IMR-90 (cell line): ENCODE measurements around the gene GTF3C1. TPM values are rescaled to one million over a fixed set of nuclear protein-coding genes. Genes with fewer than 3 reads are reported as not detected.

Experiments
- ATAC-seq: fragments of 200-7000 bp; cut with Tn5 transposase; 2 replicates; pipeline ENCODE4 v1.9.1; 2020; ENCODE audit warnings: low read depth, mild to moderate bottlenecking, moderate library complexity
- BruUV-seq: library from RNA; stranded (reverse); fragments of 400-500 nt; replicated peaks from 2 replicates; lab custom pipeline; 2021; lab: Mats Ljungman, UMichigan
- CTCF ChIA-PET: fragments of 300-600 bp; formaldehyde crosslinking; extraction: SDS; loops from one replicate; lab custom pipeline; 2021; ENCODE audit warnings: antibody characterized with exemption; lab: Yijun Ruan, JAX
- POLR2A ChIA-PET: fragments of 300-600 bp; sonication (Branson Sonifier 250); formaldehyde crosslinking; loops from one replicate; lab custom pipeline; 2022; ENCODE audit warnings: antibody characterized with exemption; ENCODE audit not compliant: unreplicated experiment; lab: Charles Lee
- DNase-seq: peaks from one replicate; pipeline ENCODE4 v3.0.0; 2013
- H2AFZ ChIP-seq: replicated peaks from 2 replicates; pipeline ENCODE3; 2013; ENCODE audit warnings: low read length, mild to moderate bottlenecking; ENCODE audit not compliant: poor library complexity
- H2AK5ac ChIP-seq: 2 replicates; pipeline ENCODE4 v1.6.1; 2013; ENCODE audit warnings: low read depth, low read length, inconsistent platforms
- H2AK9ac ChIP-seq: replicated peaks from 2 replicates; pipeline ENCODE3; 2013; ENCODE audit warnings: mild to moderate bottlenecking, low read depth, low read length, moderate library complexity; ENCODE audit not compliant: poor library complexity
- H2BK120ac ChIP-seq: 2 replicates; pipeline ENCODE4 v1.6.1; 2013; ENCODE audit warnings: low read depth, low read length, inconsistent platforms
- H2BK15ac ChIP-seq: 3 replicates; pipeline ENCODE4 v1.6.1; 2013; ENCODE audit warnings: low read depth, low read length, inconsistent platforms
- H2BK20ac ChIP-seq: 2 replicates; pipeline ENCODE4 v1.6.1; 2013; ENCODE audit warnings: low read depth, mild to moderate bottlenecking, inconsistent platforms, low read length, moderate library complexity
- H2BK5ac ChIP-seq: 2 replicates; pipeline ENCODE4 v1.6.1; 2013; ENCODE audit warnings: mild to moderate bottlenecking, low read depth, low read length, inconsistent platforms; ENCODE audit not compliant: poor library complexity, severe bottlenecking
- H3K14ac ChIP-seq: replicated peaks from 2 replicates; pipeline ENCODE4 v1.6.1; 2013; ENCODE audit warnings: low read depth, low read length, inconsistent platforms
- H3K18ac ChIP-seq: 2 replicates; pipeline ENCODE4 v1.6.1; 2013; ENCODE audit warnings: low read depth, low read length, control low read depth
- H3K23ac ChIP-seq: 2 replicates; pipeline ENCODE4 v1.6.1; 2013; ENCODE audit warnings: low read depth, low read length, inconsistent platforms
- H3K27ac ChIP-seq: 2 replicates; pipeline ENCODE4 v1.5.1; 2013; ENCODE audit warnings: mild to moderate bottlenecking, control low read depth, low read length; ENCODE audit not compliant: insufficient read depth
- H3K27me3 ChIP-seq: 2 replicates; pipeline ENCODE4 v1.6.1; 2013; ENCODE audit warnings: low read length; ENCODE audit not compliant: control insufficient read depth, insufficient read depth
- H3K36me3 ChIP-seq: 2 replicates; pipeline ENCODE4 v1.6.1; 2013; ENCODE audit warnings: low read length, mixed read lengths; ENCODE audit not compliant: control insufficient read depth, insufficient read depth
- H3K4ac ChIP-seq: 2 replicates; pipeline ENCODE4 v1.6.1; 2013; ENCODE audit warnings: low read depth, low read length, inconsistent platforms
- H3K4me1 ChIP-seq: 2 replicates; pipeline ENCODE4 v1.6.1; 2013; ENCODE audit warnings: low read length, mixed read lengths; ENCODE audit not compliant: control insufficient read depth, insufficient read depth
- H3K4me2 ChIP-seq: 2 replicates; pipeline ENCODE4 v1.6.1; 2013; ENCODE audit warnings: low read depth, mild to moderate bottlenecking, control low read depth, low read length, moderate library complexity
- H3K4me3 ChIP-seq: 2 replicates; pipeline ENCODE4 v1.5.1; 2013; ENCODE audit warnings: low read depth, mild to moderate bottlenecking, control low read depth, low read length, moderate library complexity; ENCODE audit not compliant: insufficient read depth
- H3K56ac ChIP-seq: 2 replicates; pipeline ENCODE4 v1.6.1; 2013; ENCODE audit warnings: low read length, inconsistent platforms; ENCODE audit not compliant: insufficient read depth; ENCODE audit errors: extremely low read depth
- H3K79me1 ChIP-seq, 2 experiments: 2 replicates each; pipeline ENCODE4 v1.6.1; 2013; ENCODE audit warnings: low read length in 2 of 2, inconsistent platforms in 1 of 2, low read depth in 1 of 2
- H3K9ac ChIP-seq: 2 replicates; pipeline ENCODE4 v1.6.1; 2013; ENCODE audit warnings: low read depth, low read length, control low read depth
- H3K9me1 ChIP-seq: 2 replicates; pipeline ENCODE4 v1.6.1; 2013; ENCODE audit warnings: low read length, inconsistent platforms; ENCODE audit not compliant: insufficient read depth
- H3K9me3 ChIP-seq: 2 replicates; pipeline ENCODE4 v1.6.1; 2013; ENCODE audit warnings: low read length; ENCODE audit not compliant: control insufficient read depth, insufficient read depth
- H4K20me1 ChIP-seq: 2 replicates; pipeline ENCODE4 v1.6.1; 2013; ENCODE audit warnings: low read length, inconsistent platforms; ENCODE audit not compliant: insufficient read depth
- H4K5ac ChIP-seq: 2 replicates; pipeline ENCODE4 v1.6.1; 2013; ENCODE audit warnings: mild to moderate bottlenecking, low read depth, low read length, control low read depth
- H4K8ac ChIP-seq, 2 experiments: 2 replicates each; pipeline ENCODE4 v1.6.1; 2013; ENCODE audit warnings: low read depth in 2 of 2, low read length in 2 of 2, control low read depth in 1 of 2, inconsistent platforms in 1 of 2
- H4K91ac ChIP-seq: 2 replicates; pipeline ENCODE4 v1.6.1; 2013; ENCODE audit warnings: low read depth, low read length, inconsistent platforms; ENCODE audit not compliant: insufficient read depth
- BHLHE40 ChIP-seq: fragments of 150-350 bp; IDR thresholded peaks from 2 replicates; pipeline ENCODE4 v1.6.1; 2016; ENCODE audit warnings: mild to moderate bottlenecking, low read depth, low read length
- CEBPB ChIP-seq: IDR thresholded peaks from 2 replicates; pipeline ENCODE4 v1.6.1; 2012; ENCODE audit warnings: low read depth, low read length, improper control_type of control experiment
- CHD1 ChIP-seq: IDR thresholded peaks from 2 replicates; pipeline ENCODE4 v1.6.1; 2012; ENCODE audit warnings: low read depth, low read length, improper control_type of control experiment
- FOS ChIP-seq: fragments of 150-350 bp; IDR thresholded peaks from 2 replicates; pipeline ENCODE4 v1.6.1; 2016; ENCODE audit warnings: low read depth, low read length
- MAZ ChIP-seq: IDR thresholded peaks from 2 replicates; pipeline ENCODE4 v1.6.1; 2012; ENCODE audit warnings: low read depth, mild to moderate bottlenecking, low read length, improper control_type of control experiment, moderate library complexity, borderline replicate concordance
- MXI1 ChIP-seq: IDR thresholded peaks from 2 replicates; pipeline ENCODE4 v1.6.1; 2012; ENCODE audit warnings: low read depth, mild to moderate bottlenecking, low read length, moderate library complexity, borderline replicate concordance
- NFE2L2 ChIP-seq: fragments of 150-350 bp; IDR thresholded peaks from 2 replicates; pipeline ENCODE4 v1.6.1; 2016; ENCODE audit warnings: low read depth, mild to moderate bottlenecking, low read length
- POLR2A ChIP-seq: IDR thresholded peaks from 2 replicates; pipeline ENCODE4 v1.6.1; 2012; ENCODE audit warnings: mild to moderate bottlenecking, low read depth, low read length
- RCOR1 ChIP-seq: IDR thresholded peaks from 2 replicates; pipeline ENCODE4 v1.6.1; 2012; ENCODE audit warnings: mild to moderate bottlenecking, low read length, improper control_type of control experiment; ENCODE audit not compliant: insufficient replicate concordance
- SMC3 ChIP-seq: fragments of 150-350 bp; IDR thresholded peaks from 2 replicates; pipeline ENCODE4 v1.6.1; 2016; ENCODE audit warnings: low read depth, mild to moderate bottlenecking, antibody characterized with exemption, low read length, moderate library complexity
- WGBS, 2 experiments: methylation state at CpG; one replicate each; pipeline versions ENCODE4 v1.1.5 to v1.1.7; 2013; ENCODE audit warnings: missing lambda C conversion rate in 2 of 2; ENCODE audit not compliant: insufficient read length in 1 of 2; ENCODE audit errors: extremely low coverage in 2 of 2; 5-methylcytosine and 5-hydroxymethylcytosine counted together
- dilution Hi-C: fragments of 300-500 bp; cut with HindIII; formaldehyde crosslinking; loops from one replicate; pipeline ENCODE4 v1.14.3; 2018; ENCODE audit warnings: low sequenced_read_pairs; ENCODE audit not compliant: unreplicated experiment
- in situ Hi-C: fragments of 300-500 bp; cut with MboI; formaldehyde crosslinking; loops from 3 replicates; pipeline ENCODE4 v1.14.3; 2019; ENCODE audit warnings: low sequenced_read_pairs, inconsistent platforms, mixed read lengths
- intact Hi-C: fragments of 100-400 bp; cut with micrococcal nuclease; formaldehyde crosslinking; loops from 2 replicates; pipeline ENCODE4 v1.10.0; 2022
- polyA plus RNA-seq, 3 experiments: library from polyadenylated mRNA; depleted of rRNA; stranded (reverse); fragments of >200 nt; gene quantifications; 2 replicates each; pipeline ENCODE4 v1.2.3, GENCODE V29; 2012; ENCODE audit warnings: low replicate concordance in 1 of 3
- total RNA-seq: library from RNA; depleted of rRNA; stranded (reverse); fragments of >200 nt; gene quantifications from 2 replicates; pipeline ENCODE4 v1.2.3, GENCODE V29; 2012
- TF ChIP-seq, protein P1 (sequence below): conservative IDR thresholded peaks from 2 replicates; pipeline ENCODE4 v1.5.1; 2012; ENCODE audit warnings: mild to moderate bottlenecking, low read depth, low read length, improper control_type of control experiment
- TF ChIP-seq, protein P2 (sequence below): fragments of 150-350 bp; IDR thresholded peaks from 2 replicates; pipeline ENCODE4 v1.6.1; 2017; ENCODE audit warnings: mild to moderate bottlenecking, antibody characterized with exemption, low read length, low read depth

The GTF3C1 gene
- total and polyA plus RNA-seq, 2 of the 4 experiments (the other 2 are of a cell fraction) = 50.8 to 68.1 TPM

- CTCF ChIA-PET = no interaction called here
- no TSS peak for BruUV-seq
- no peak overlapping the region for H3K4me2 ChIP-seq
- H3K4me3 ChIP-seq = no peak overlapping the region
- no peaks in the 10 kb centered on the region for H3K4me1 ChIP-seq
- no peaks in the 10 kb centered on the region for H3K27me3 ChIP-seq
- DNase-seq (no peak), ATAC-seq (no peak)
- in situ Hi-C loops (no loop called here), dilution Hi-C loops (no loop called here), intact Hi-C loops (loop anchor here (5.0 kb wide), 1 partner anchor 47 kb away; no protein-coding TSS in a partner anchor)
- no peak overlapping the region for H3K9ac ChIP-seq
- H2BK120ac ChIP-seq = no peak overlapping the region
- H3K18ac ChIP-seq = no peak overlapping the region
- H3K36me3 ChIP-seq = peaks cover 70% of the 10 kb centered on the region
- H3K79me1 ChIP-seq = peaks cover 11 to 51% of the 10 kb centered on the region in 2 experiments
- no peak overlapping the region for H3K56ac ChIP-seq
- WGBS, 2 experiments = 67% methylated on average over 3 of the region's 5 CpGs; no CpG with 5 or more reads in 1 of the 2 experiments
- H2AK9ac ChIP-seq = no peak overlapping the region
- POLR2A ChIA-PET = no interaction called here
- no peak overlapping the region for H4K5ac ChIP-seq
- H3K9me1 ChIP-seq = peaks cover 11% of the 10 kb centered on the region; the same call in 1 of the 2 replicates
- no peak overlapping the region for H2BK15ac ChIP-seq
- no peak overlapping the region for H3K14ac ChIP-seq
- H4K20me1 ChIP-seq = peaks cover 18% of the 10 kb centered on the region
- no peak overlapping the region for H3K27ac ChIP-seq
- H2AK5ac ChIP-seq = no peak overlapping the region
- no peak overlapping the region for H2AFZ ChIP-seq
- H2BK5ac ChIP-seq = no peak overlapping the region
- H4K8ac ChIP-seq = no peak overlapping the region
- no peak overlapping the region for H3K4ac ChIP-seq
- H2BK20ac ChIP-seq = no peak overlapping the region
- no peak overlapping the region for H4K91ac ChIP-seq
- no peaks in the 10 kb centered on the region for H3K9me3 ChIP-seq
- TF ChIP-seq NFE2L2 = no peak
- TF ChIP-seq RCOR1 = no peak
- no peak for TF ChIP-seq CHD1
- TF ChIP-seq, protein P1, sequence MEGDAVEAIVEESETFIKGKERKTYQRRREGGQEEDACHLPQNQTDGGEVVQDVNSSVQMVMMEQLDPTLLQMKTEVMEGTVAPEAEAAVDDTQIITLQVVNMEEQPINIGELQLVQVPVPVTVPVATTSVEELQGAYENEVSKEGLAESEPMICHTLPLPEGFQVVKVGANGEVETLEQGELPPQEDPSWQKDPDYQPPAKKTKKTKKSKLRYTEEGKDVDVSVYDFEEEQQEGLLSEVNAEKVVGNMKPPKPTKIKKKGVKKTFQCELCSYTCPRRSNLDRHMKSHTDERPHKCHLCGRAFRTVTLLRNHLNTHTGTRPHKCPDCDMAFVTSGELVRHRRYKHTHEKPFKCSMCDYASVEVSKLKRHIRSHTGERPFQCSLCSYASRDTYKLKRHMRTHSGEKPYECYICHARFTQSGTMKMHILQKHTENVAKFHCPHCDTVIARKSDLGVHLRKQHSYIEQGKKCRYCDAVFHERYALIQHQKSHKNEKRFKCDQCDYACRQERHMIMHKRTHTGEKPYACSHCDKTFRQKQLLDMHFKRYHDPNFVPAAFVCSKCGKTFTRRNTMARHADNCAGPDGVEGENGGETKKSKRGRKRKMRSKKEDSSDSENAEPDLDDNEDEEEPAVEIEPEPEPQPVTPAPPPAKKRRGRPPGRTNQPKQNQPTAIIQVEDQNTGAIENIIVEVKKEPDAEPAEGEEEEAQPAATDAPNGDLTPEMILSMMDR = no peak
- TF ChIP-seq POLR2A = no peak
- TF ChIP-seq SMC3 = no peak
- TF ChIP-seq CEBPB = no peak
- no peak for TF ChIP-seq MAZ
- TF ChIP-seq BHLHE40 = no peak
- no peak for TF ChIP-seq MXI1
- TF ChIP-seq FOS = no peak
- TF ChIP-seq, protein P2, sequence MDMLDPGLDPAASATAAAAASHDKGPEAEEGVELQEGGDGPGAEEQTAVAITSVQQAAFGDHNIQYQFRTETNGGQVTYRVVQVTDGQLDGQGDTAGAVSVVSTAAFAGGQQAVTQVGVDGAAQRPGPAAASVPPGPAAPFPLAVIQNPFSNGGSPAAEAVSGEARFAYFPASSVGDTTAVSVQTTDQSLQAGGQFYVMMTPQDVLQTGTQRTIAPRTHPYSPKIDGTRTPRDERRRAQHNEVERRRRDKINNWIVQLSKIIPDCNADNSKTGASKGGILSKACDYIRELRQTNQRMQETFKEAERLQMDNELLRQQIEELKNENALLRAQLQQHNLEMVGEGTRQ = no peak
- H3K23ac ChIP-seq = no peak overlapping the region
Observed at GRCh38 chr16:27539636-27540035, 10.1 kb downstream of the GTF3C1 start.
